ENCODE measurements around the gene BANP.
A peak's percentile ranks its signal among the peaks of the same experiment; 100 is the strongest.
"Not testable (repeated sequence)": the region's sequence is repeated elsewhere in the genome, so short reads cannot be mapped to it uniquely, and the experiment has no call there.

Gene BANP

GRCh38 chr16:88023786-88024185 is 72.6 kb downstream of the BANP start (continued):
- no peak for TF ChIP-seq ZNF280D (tag by site-specific recombination; IDR thresholded peaks at IDR 0.05)
- no peak for TF ChIP-seq ZNF580 (tag by site-specific recombination; IDR thresholded peaks at IDR 0.05)
- TF ChIP-seq ZNF544 (tag by site-specific recombination; IDR thresholded peaks at IDR 0.05) = no peak
- TF ChIP-seq YY1 (tag by site-specific recombination; IDR thresholded peaks at IDR 0.05) = no peak
- no peak for TF ChIP-seq ZNF155 (tag by site-specific recombination; IDR thresholded peaks at IDR 0.05)

- POLR2A ChIA-PET; H3K4me3 ChIP-seq (ENCODE audit: low read depth, low read length); CTCF ChIA-PET; H3K9me3 ChIP-seq (ENCODE audit: control insufficient read depth, insufficient read depth, low read depth, low read length); H3K27ac ChIP-seq (ENCODE audit: extremely low read depth, low read depth, low read length); H3K4me1 ChIP-seq (ENCODE audit: control insufficient read depth, insufficient read depth, low read length): not testable (repeated sequence)
- peaks cover 0 to 38% of the 10 kb centered on the region in 2 experiments; a peak in 1 of 3 replicates for H3K36me3 ChIP-seq (ENCODE audit: control insufficient read depth in 2 of 2, insufficient read depth in 1 of 2, low read length in 2 of 2)
- TF ChIP-seq EGR2 (tag by site-specific recombination; IDR thresholded peaks at IDR 0.05; ENCODE audit: low read depth) = 0 out of 2 replicates have a peak, but pooled peaks have one; percentile 22
Observed at GRCh38 chr16:88024491-88025085, 73.4 kb downstream of the BANP start.

- H3K4me3 ChIP-seq (ENCODE audit: low read depth, low read length); H3K9me3 ChIP-seq (ENCODE audit: control insufficient read depth, insufficient read depth, low read depth, low read length); POLR2A ChIA-PET; H3K4me1 ChIP-seq (ENCODE audit: control insufficient read depth, insufficient read depth, low read length); CTCF ChIA-PET; H3K27ac ChIP-seq (ENCODE audit: extremely low read depth, low read depth, low read length): not testable (repeated sequence)
- H3K36me3 ChIP-seq (ENCODE audit: control insufficient read depth in 2 of 2, insufficient read depth in 1 of 2, low read length in 2 of 2) = peaks cover 0 to 33% of the 10 kb centered on the region in 2 experiments; a peak in 1 of 3 replicates
Observed at GRCh38 chr16:88025086-88025492, 73.9 kb downstream of the BANP start.

DNA sequence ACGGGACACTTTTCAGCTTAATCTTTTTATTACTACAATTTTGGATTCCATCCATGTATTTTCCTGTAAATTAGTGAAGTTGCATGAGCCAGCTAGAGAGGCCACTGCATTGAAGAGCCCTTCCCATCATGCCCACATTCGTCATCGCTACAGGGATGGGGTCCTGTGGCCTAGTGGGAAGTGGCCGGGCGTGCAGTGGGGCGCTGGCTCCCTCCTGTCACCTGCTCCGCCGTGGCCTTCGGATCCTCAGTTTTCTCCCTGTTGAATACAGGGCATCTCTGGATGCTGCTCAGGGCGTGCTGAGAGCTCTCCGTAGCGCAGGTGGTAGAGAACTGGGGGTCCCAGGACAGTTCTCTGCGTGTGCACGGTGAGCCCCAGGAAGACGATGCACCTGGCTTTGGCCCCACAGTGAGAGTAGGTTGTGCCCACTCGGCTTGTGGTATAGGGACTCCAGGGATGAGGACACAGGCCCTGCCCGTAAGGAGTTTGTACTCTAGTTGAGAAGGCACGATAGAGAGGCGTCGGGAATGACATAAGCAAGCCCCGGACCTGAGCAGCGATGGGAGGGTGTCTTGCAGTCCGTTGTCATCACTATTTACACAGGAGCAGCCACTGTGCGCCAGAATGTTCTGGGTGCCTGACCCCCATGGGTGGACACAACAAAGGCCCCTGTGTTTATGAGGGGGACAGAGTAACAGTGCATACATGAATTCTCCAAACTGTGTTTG is 74.8 kb downstream of the BANP start:
- CTCF ChIA-PET = not testable (repeated sequence)

GRCh38 chr16:88026964-88027938 is 76.0 kb downstream of the BANP start:
- peaks cover 0 to 27% of the 10 kb centered on the region in 2 experiments; a peak in 1 of 3 replicates for H3K36me3 ChIP-seq (ENCODE audit: control insufficient read depth in 2 of 2, insufficient read depth in 1 of 2, low read length in 2 of 2)
- TF ChIP-seq EGR2 (tag by site-specific recombination; IDR thresholded peaks at IDR 0.05; ENCODE audit: low read depth) (no peak), RBAK (tag by site-specific recombination; IDR thresholded peaks at IDR 0.05) (no peak), ZSCAN5A (tag by site-specific recombination; IDR thresholded peaks at IDR 0.05) (no peak), ZNF354C (tag by site-specific recombination; IDR thresholded peaks at IDR 0.05; ENCODE audit: borderline replicate concordance, low read depth) (no peak)
- no peak overlapping the region for H3K27ac ChIP-seq (ENCODE audit: extremely low read depth, low read depth, low read length)
- no peak overlapping the region for H3K4me3 ChIP-seq (ENCODE audit: low read depth, low read length)
- CTCF ChIA-PET = no interaction called here
- no peaks in the 10 kb centered on the region for H3K4me1 ChIP-seq (ENCODE audit: control insufficient read depth, insufficient read depth, low read length)
- POLR2A ChIA-PET = no interaction called here
- H3K9me3 ChIP-seq (ENCODE audit: control insufficient read depth, insufficient read depth, low read depth, low read length) = no peaks in the 10 kb centered on the region

More for the DNA sequence above, 74.8 kb downstream of the BANP start:
- H3K4me3 ChIP-seq (ENCODE audit: low read depth, low read length); H3K27ac ChIP-seq (ENCODE audit: extremely low read depth, low read depth, low read length); H3K9me3 ChIP-seq (ENCODE audit: control insufficient read depth, insufficient read depth, low read depth, low read length); POLR2A ChIA-PET; H3K4me1 ChIP-seq (ENCODE audit: control insufficient read depth, insufficient read depth, low read length): not testable (repeated sequence)
- peaks cover 0 to 30% of the 10 kb centered on the region in 2 experiments; a peak in 1 of 3 replicates for H3K36me3 ChIP-seq (ENCODE audit: control insufficient read depth in 2 of 2, insufficient read depth in 1 of 2, low read length in 2 of 2)

DNA sequence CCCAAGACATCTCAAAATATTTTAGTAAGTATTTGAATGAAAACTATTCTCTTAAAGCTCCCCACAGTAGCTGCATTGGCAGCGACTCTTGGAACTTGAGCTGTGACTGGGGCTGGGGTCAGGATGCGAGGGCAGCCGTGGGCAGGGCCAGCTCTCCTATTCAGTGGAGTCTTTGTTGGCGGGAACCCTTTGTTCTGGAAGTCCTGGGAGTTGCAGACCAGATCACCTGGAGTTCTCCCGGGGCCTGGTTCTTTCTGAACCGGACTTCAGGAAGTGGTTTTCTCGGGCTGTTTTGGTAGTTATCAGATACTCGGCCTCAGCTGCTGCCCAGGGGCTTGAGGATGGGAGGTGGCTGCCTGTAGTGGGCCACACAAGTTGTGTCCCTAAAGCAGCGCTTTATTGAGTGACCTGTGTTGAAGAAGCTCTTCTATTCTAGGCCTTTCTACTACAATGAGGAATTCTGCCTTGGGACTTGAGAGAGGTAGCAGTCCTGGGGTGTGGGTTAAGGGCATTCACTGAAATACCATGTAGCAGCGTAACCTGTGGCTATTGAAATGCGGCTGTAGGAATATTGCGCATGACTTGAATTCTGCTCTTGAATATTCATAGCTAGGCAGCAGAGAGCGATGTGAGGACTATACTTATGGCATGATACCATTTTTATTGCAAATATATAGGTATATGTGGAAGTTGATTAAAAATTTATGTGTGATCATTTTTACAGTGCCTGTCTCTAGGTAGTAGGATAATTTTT is 77.1 kb downstream of the BANP start:
- H3K27ac ChIP-seq (ENCODE audit: extremely low read depth, low read depth, low read length); H3K4me3 ChIP-seq (ENCODE audit: low read depth, low read length); POLR2A ChIA-PET; CTCF ChIA-PET; H3K4me1 ChIP-seq (ENCODE audit: control insufficient read depth, insufficient read depth, low read length); H3K9me3 ChIP-seq (ENCODE audit: control insufficient read depth, insufficient read depth, low read depth, low read length): not testable (repeated sequence)
- peaks cover 0 to 26% of the 10 kb centered on the region in 2 experiments; a peak in 1 of 3 replicates for H3K36me3 ChIP-seq (ENCODE audit: control insufficient read depth in 2 of 2, insufficient read depth in 1 of 2, low read length in 2 of 2)
